SH-SY5Y (cell line): Measurements from ENCODE around the gene TYSND1.

Experiments used
- GATA2 ChIP-seq: IDR thresholded peaks from 2 replicates; pipeline ENCODE4 v1.6.1; 2011; ENCODE audit warnings: mild to moderate bottlenecking, low read depth, low read length
- GATA3 ChIP-seq: IDR thresholded peaks from 2 replicates; pipeline ENCODE4 v1.6.1; 2011; ENCODE audit warnings: low read depth, mild to moderate bottlenecking, low read length, moderate library complexity

DNA sequence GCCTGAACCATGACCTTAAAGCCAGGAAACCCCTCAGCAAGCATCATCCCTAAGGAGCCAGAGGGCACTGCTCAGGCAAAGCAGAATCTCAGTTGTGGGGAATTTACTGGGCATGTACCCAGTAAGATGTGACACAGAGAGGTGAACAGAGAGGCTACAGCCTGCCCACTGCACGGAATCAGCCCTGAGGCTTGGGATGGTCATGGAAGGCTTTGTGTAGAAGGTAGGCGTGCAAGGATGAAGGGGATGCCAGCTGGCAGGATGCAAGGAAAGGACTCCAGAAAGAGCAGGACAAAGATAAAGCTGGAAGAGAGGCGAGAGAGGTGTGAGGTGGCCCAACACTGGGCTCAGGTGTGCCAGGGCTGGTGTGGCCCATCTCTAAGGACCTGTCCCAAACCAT lies 11.5 kb downstream of the TYSND1 start:
- no peak for TF ChIP-seq GATA3
- no peak for TF ChIP-seq GATA2
